Measurements from ENCODE around the gene PTCHD4. TPM values are rescaled to one million over a fixed set of nuclear protein-coding genes. Genes with fewer than 3 reads are reported as not detected.
A peak's percentile ranks its signal among the peaks of the same experiment; 100 is the strongest.

PTCHD4 gene
- total RNA-seq, 4 donors from 2014 or later = 0.56 to 2.2 (median 0.91) TPM

- TF ChIP-seq CTCF (IDR thresholded peaks at IDR 0.05) = no peak
- no peak for DNase-seq (ENCODE audit: low spot score)
- peak; percentile 81 for ATAC-seq (ENCODE audit: low FRiP score)
Observed at GRCh38 chr6:48068278-48069251, 42.4 kb downstream of the PTCHD4 start.

GRCh38 chr6:48067886-48068277 lies 43.1 kb downstream of the PTCHD4 start:
- no peak for TF ChIP-seq CTCF (IDR thresholded peaks at IDR 0.05)
- ATAC-seq (ENCODE audit: low FRiP score) (no peak), DNase-seq (ENCODE audit: low spot score) (no peak)

- no peak for DNase-seq (ENCODE audit: low spot score)
- TF ChIP-seq CTCF (IDR thresholded peaks at IDR 0.05) = no peak
- ATAC-seq (ENCODE audit: low FRiP score) = no peak
Observed at GRCh38 chr6:48067148-48067712, 43.8 kb downstream of the PTCHD4 start.

- DNase-seq (ENCODE audit: low spot score) = no peak
- ATAC-seq (ENCODE audit: low FRiP score) = peak; percentile 81
- TF ChIP-seq CTCF (IDR thresholded peaks at IDR 0.05) = no peak
Observed at GRCh38 chr6:48061265-48061990, 49.6 kb downstream of the PTCHD4 start.
